ENCODE measurements around the gene TSPAN18.

Gene TSPAN18

DNA sequence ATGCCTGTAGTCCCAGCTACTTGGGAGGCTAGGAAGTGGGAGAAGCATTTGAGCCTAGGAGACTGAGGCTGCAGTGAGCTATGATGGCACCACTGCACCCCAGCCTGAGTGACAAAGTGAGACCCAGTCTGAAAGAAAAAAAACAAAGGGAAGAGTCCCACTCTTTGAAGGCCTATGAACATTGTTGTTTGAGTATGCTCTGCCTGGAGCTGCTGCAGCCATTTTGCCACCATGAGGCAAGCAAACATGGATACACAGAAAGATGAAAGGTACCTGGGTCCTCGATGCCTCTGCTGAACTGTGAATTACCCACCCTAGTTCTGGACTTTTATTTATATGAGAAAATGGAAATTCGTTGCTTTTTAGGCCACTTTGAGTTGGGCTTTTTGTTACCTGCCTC, 19.7 kb upstream of the TSPAN18 start:
- Histone ChIP-seq H3K4me2 (ENCODE audit: low read depth, low read length, poor library complexity, severe bottlenecking) (no peak overlapping the region), H3K9me2 (replicated peaks; ENCODE audit: low read depth, low read length) (no peaks in the 10 kb centered on the region), H3K4me3 (ENCODE audit: low read length, poor library complexity, severe bottlenecking) (no peak overlapping the region), H3K9ac (ENCODE audit: low read depth, low read length, poor library complexity, severe bottlenecking) (no peak overlapping the region), H3K36me3 (ENCODE audit: insufficient read depth, low read length) (no peaks in the 10 kb centered on the region), H3K27me3 (ENCODE audit: insufficient read depth, low read length, poor library complexity, severe bottlenecking) (no peaks in the 10 kb centered on the region), H4K20me1 (ENCODE audit: insufficient read depth, low read length, poor library complexity, severe bottlenecking) (no peaks in the 10 kb centered on the region), H3K9me3 (ENCODE audit: insufficient read depth, low read depth, low read length) (no peaks in the 10 kb centered on the region), H3K79me2 (ENCODE audit: insufficient read depth, low read length) (no peaks in the 10 kb centered on the region), H3F3A (ENCODE audit: low read depth) (no peaks in the 10 kb centered on the region), H2AFZ (ENCODE audit: low read length) (no peak overlapping the region), H3K4me1 (ENCODE audit: insufficient read depth, low read length, poor library complexity, severe bottlenecking) (no peaks in the 10 kb centered on the region)
- no peak for TF ChIP-seq EZH2phosphoT487 (IDR thresholded peaks at IDR 0.05; ENCODE audit: borderline replicate concordance)
- TF ChIP-seq, protein P1, sequence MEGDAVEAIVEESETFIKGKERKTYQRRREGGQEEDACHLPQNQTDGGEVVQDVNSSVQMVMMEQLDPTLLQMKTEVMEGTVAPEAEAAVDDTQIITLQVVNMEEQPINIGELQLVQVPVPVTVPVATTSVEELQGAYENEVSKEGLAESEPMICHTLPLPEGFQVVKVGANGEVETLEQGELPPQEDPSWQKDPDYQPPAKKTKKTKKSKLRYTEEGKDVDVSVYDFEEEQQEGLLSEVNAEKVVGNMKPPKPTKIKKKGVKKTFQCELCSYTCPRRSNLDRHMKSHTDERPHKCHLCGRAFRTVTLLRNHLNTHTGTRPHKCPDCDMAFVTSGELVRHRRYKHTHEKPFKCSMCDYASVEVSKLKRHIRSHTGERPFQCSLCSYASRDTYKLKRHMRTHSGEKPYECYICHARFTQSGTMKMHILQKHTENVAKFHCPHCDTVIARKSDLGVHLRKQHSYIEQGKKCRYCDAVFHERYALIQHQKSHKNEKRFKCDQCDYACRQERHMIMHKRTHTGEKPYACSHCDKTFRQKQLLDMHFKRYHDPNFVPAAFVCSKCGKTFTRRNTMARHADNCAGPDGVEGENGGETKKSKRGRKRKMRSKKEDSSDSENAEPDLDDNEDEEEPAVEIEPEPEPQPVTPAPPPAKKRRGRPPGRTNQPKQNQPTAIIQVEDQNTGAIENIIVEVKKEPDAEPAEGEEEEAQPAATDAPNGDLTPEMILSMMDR (conservative IDR thresholded peaks at IDR 0.05; ENCODE audit: low read length), result no peak

DNA sequence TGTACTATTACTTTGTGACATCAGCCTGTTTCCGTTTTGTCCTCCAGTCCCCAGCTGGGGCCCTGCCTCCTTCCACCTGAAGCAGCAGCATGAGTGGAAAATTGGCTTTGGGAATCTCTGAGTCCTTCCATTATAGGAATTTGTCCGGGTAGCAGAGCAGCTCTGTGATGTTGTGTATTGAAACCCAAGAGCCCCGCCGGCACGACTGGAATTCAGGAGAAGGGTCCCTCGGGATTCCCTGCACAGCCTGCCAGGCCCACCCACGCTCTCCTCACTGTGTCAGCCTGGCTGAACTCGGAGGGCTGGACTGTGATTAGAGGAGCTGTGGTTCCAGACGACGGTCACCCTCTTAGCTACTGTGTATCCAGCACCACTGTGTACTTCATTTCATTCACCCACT, 18.8 kb upstream of the TSPAN18 start:
- H3K27me3 ChIP-seq (ENCODE audit: insufficient read depth, low read length, poor library complexity, severe bottlenecking), result no peaks in the 10 kb centered on the region
- H3K9me2 ChIP-seq (replicated peaks; ENCODE audit: low read depth, low read length), result no peaks in the 10 kb centered on the region
- no peaks in the 10 kb centered on the region for H3K4me1 ChIP-seq (ENCODE audit: insufficient read depth, low read length, poor library complexity, severe bottlenecking)
- no peak overlapping the region for H3K4me2 ChIP-seq (ENCODE audit: low read depth, low read length, poor library complexity, severe bottlenecking)
- no peaks in the 10 kb centered on the region for H3K79me2 ChIP-seq (ENCODE audit: insufficient read depth, low read length)
- H3K9ac ChIP-seq (ENCODE audit: low read depth, low read length, poor library complexity, severe bottlenecking), result no peak overlapping the region
- no peaks in the 10 kb centered on the region for H3K9me3 ChIP-seq (ENCODE audit: insufficient read depth, low read depth, low read length)
- H3K36me3 ChIP-seq (ENCODE audit: insufficient read depth, low read length), result no peaks in the 10 kb centered on the region
- no peak overlapping the region for H3K4me3 ChIP-seq (ENCODE audit: low read length, poor library complexity, severe bottlenecking)
- no peak overlapping the region for H2AFZ ChIP-seq (ENCODE audit: low read length)
- no peaks in the 10 kb centered on the region for H4K20me1 ChIP-seq (ENCODE audit: insufficient read depth, low read length, poor library complexity, severe bottlenecking)
- H3F3A ChIP-seq (ENCODE audit: low read depth), result no peaks in the 10 kb centered on the region
- no peak for TF ChIP-seq EZH2phosphoT487 (IDR thresholded peaks at IDR 0.05; ENCODE audit: borderline replicate concordance)
- TF ChIP-seq, protein P1 (conservative IDR thresholded peaks at IDR 0.05; ENCODE audit: low read length), result no peak

DNA sequence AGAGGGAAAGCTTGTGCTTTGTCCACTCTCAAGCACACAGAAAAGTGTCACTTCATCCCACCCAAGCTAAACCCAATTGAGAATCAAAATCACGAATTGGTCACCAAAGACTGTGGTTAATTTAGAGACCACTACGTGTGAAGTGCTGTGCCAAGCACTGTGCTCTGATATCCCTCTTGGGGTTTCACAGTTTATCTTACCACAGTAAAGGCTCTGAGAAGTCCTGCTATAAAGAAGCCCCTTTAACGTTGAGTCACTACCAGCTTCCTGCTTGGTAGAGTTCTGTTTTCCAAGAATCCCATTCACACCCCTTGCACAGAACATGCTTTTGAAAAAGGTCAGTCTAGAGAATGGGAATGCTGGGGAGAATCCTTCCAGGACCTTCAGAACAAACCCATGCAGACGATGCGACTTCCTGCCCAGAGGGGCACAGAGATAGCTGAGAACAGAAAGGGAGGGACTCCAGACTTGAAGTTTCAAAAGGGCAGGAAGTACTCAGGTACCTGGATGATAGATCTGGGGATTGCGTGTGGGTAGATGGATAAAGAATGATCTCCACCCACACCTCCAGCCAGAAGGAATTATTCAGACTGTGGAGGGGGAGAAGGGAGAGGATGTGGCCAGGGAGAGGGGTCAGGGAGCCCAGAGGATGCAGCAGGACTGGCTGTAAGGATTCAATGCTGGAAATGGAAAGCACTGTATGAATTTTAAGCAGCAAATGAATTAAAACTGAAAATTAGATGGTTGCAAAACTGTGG, 18.1 kb upstream of the TSPAN18 start:
- Histone ChIP-seq H3K4me1 (ENCODE audit: insufficient read depth, low read length, poor library complexity, severe bottlenecking) (no peaks in the 10 kb centered on the region), H3K9me3 (ENCODE audit: insufficient read depth, low read depth, low read length) (no peaks in the 10 kb centered on the region), H4K20me1 (ENCODE audit: insufficient read depth, low read length, poor library complexity, severe bottlenecking) (no peaks in the 10 kb centered on the region), H3K79me2 (ENCODE audit: insufficient read depth, low read length) (no peaks in the 10 kb centered on the region), H3F3A (ENCODE audit: low read depth) (no peaks in the 10 kb centered on the region), H3K4me2 (ENCODE audit: low read depth, low read length, poor library complexity, severe bottlenecking) (no peak overlapping the region), H2AFZ (ENCODE audit: low read length) (no peak overlapping the region), H3K9ac (ENCODE audit: low read depth, low read length, poor library complexity, severe bottlenecking) (no peak overlapping the region), H3K27me3 (ENCODE audit: insufficient read depth, low read length, poor library complexity, severe bottlenecking) (no peaks in the 10 kb centered on the region), H3K36me3 (ENCODE audit: insufficient read depth, low read length) (no peaks in the 10 kb centered on the region), H3K9me2 (replicated peaks; ENCODE audit: low read depth, low read length) (no peaks in the 10 kb centered on the region), H3K4me3 (ENCODE audit: low read length, poor library complexity, severe bottlenecking) (no peak overlapping the region)
- TF ChIP-seq EZH2phosphoT487 (IDR thresholded peaks at IDR 0.05; ENCODE audit: borderline replicate concordance), result no peak

DNA sequence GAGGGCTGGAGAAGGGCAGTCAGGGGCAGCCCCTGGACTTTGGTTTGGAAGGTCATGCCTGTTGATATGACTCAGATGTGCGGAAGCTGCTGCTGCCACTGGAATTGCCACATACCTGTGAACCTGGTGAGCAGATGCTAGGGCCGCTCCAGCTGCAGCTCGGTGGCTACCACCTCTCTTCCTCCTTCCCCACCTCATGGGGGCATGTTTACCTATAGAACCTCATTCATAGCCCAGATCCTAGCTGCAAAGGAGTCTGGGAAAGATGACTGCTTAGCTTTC, 17.5 kb upstream of the TSPAN18 start:
- Histone ChIP-seq H3K27me3 (ENCODE audit: insufficient read depth, low read length, poor library complexity, severe bottlenecking) (no peaks in the 10 kb centered on the region), H3K9ac (ENCODE audit: low read depth, low read length, poor library complexity, severe bottlenecking) (no peak overlapping the region), H3K9me3 (ENCODE audit: insufficient read depth, low read depth, low read length) (no peaks in the 10 kb centered on the region), H3K4me2 (ENCODE audit: low read depth, low read length, poor library complexity, severe bottlenecking) (no peak overlapping the region), H3K4me3 (ENCODE audit: low read length, poor library complexity, severe bottlenecking) (no peak overlapping the region), H3K4me1 (ENCODE audit: insufficient read depth, low read length, poor library complexity, severe bottlenecking) (no peaks in the 10 kb centered on the region), H2AFZ (ENCODE audit: low read length) (no peak overlapping the region), H3K36me3 (ENCODE audit: insufficient read depth, low read length) (no peaks in the 10 kb centered on the region), H3K79me2 (ENCODE audit: insufficient read depth, low read length) (no peaks in the 10 kb centered on the region), H3K9me2 (replicated peaks; ENCODE audit: low read depth, low read length) (no peaks in the 10 kb centered on the region), H4K20me1 (ENCODE audit: insufficient read depth, low read length, poor library complexity, severe bottlenecking) (no peaks in the 10 kb centered on the region), H3F3A (ENCODE audit: low read depth) (no peaks in the 10 kb centered on the region)
- no peak for TF ChIP-seq EZH2phosphoT487 (IDR thresholded peaks at IDR 0.05; ENCODE audit: borderline replicate concordance)
- TF ChIP-seq, protein P1 (conservative IDR thresholded peaks at IDR 0.05; ENCODE audit: low read length), result no peak
